Activated T-helper 9 cell treated with anti-CD3 and anti-CD28 coated beads, Interleukin-2, amount 50 U/mL, for 16 hours (primary cell): ENCODE measurements around the gene COL26A1.

Experiments used
- DNase-seq: peaks from one replicate; pipeline ENCODE4 v3.0.0-alpha.2; 2020; ENCODE audit warnings: low read depth

COL26A1 gene

GRCh38 chr7:101373812-101374614 lies 11.3 kb downstream of the COL26A1 start:
- no peak for DNase-seq

- no peak for DNase-seq
Measured at GRCh38 chr7:101374990-101375389, 12.3 kb downstream of the COL26A1 start.

- DNase-seq = no peak
Measured at GRCh38 chr7:101376601-101377000, 13.9 kb downstream of the COL26A1 start.

- DNase-seq = no peak
Measured at GRCh38 chr7:101377189-101377736, 14.6 kb downstream of the COL26A1 start.

GRCh38 chr7:101378751-101379174 lies 16.1 kb downstream of the COL26A1 start:
- no peak for DNase-seq

- no peak for DNase-seq
Measured at GRCh38 chr7:101379302-101379701, 16.6 kb downstream of the COL26A1 start.

- DNase-seq = no peak
Measured at GRCh38 chr7:101381549-101382111, 19.0 kb downstream of the COL26A1 start.

- DNase-seq = no peak
Measured at GRCh38 chr7:101382937-101383336, 20.3 kb downstream of the COL26A1 start.

- no peak for DNase-seq
Measured at GRCh38 chr7:101386177-101386557, 23.5 kb downstream of the COL26A1 start.

GRCh38 chr7:101386558-101387231 lies 24.0 kb downstream of the COL26A1 start:
- no peak for DNase-seq

GRCh38 chr7:101390901-101391301 lies 28.2 kb downstream of the COL26A1 start:
- DNase-seq = no peak

- DNase-seq = no peak
Measured at GRCh38 chr7:101391991-101392390, 29.3 kb downstream of the COL26A1 start.

- no peak for DNase-seq
Measured at GRCh38 chr7:101393865-101394264, 31.2 kb downstream of the COL26A1 start.

- DNase-seq = no peak
Measured at GRCh38 chr7:101395376-101395775, 32.7 kb downstream of the COL26A1 start.

GRCh38 chr7:101397243-101397642 lies 34.6 kb downstream of the COL26A1 start:
- DNase-seq = no peak

- no peak for DNase-seq
Measured at GRCh38 chr7:101397770-101398324, 35.2 kb downstream of the COL26A1 start.

GRCh38 chr7:101398396-101399289 lies 36.0 kb downstream of the COL26A1 start:
- DNase-seq = no peak

- no peak for DNase-seq
Measured at GRCh38 chr7:101399759-101400158, 37.1 kb downstream of the COL26A1 start.

GRCh38 chr7:101400751-101401150 lies 38.1 kb downstream of the COL26A1 start:
- no peak for DNase-seq

GRCh38 chr7:101401390-101402080 lies 38.9 kb downstream of the COL26A1 start:
- DNase-seq = no peak
